Muscle of leg (tissue), 11 donors: ENCODE data around the gene RO60. TPM values are rescaled to one million over a fixed set of nuclear protein-coding genes. Genes with fewer than 3 reads are reported as not detected.

ENCODE experiments used
- DNase-seq: peaks from one replicate; pipeline ENCODE4 v3.0.0; 2013
- H3K27ac ChIP-seq: one replicate; pipeline ENCODE4 v1.5.1; 2013; ENCODE audit warnings: mild to moderate bottlenecking, low read length, control low read depth
- H3K27me3 ChIP-seq: one replicate; pipeline ENCODE4 v1.6.1; 2013; ENCODE audit warnings: low read length; ENCODE audit not compliant: control insufficient read depth, insufficient read depth
- H3K36me3 ChIP-seq: one replicate; pipeline ENCODE4 v1.6.1; 2013; ENCODE audit warnings: low read length; ENCODE audit not compliant: control insufficient read depth, insufficient read depth
- H3K4me1 ChIP-seq: one replicate; pipeline ENCODE4 v1.6.1; 2013; ENCODE audit warnings: low read length; ENCODE audit not compliant: control insufficient read depth, insufficient read depth
- H3K4me3 ChIP-seq: one replicate; pipeline ENCODE4 v1.5.1; 2013; ENCODE audit warnings: low read length, control low read depth
- H3K9me3 ChIP-seq: replicated peaks from 2 replicates; pipeline ENCODE4 v1.6.1; 2013; ENCODE audit warnings: low read depth, low read length; ENCODE audit not compliant: control insufficient read depth
- WGBS: methylation state at CpG from one replicate; pipeline ENCODE4 v1.1.5; 2013; ENCODE audit warnings: missing lambda C conversion rate; ENCODE audit not compliant: insufficient coverage; 5-methylcytosine and 5-hydroxymethylcytosine counted together
- polyA plus RNA-seq, 8 donors: library from polyadenylated mRNA; unstranded; fragments of 120-200 nt; gene quantifications; one replicate each; pipeline versions ENCODE4 v1.2.1 to v1.2.3, GENCODE V29; 2013; ENCODE audit warnings: inconsistent platforms in 1 of 8, low replicate concordance in 1 of 8; ENCODE audit not compliant: insufficient read length in 8 of 8, insufficient read depth in 1 of 8
- total RNA-seq: library from RNA; stranded (reverse); fragments of 120-200 nt; gene quantifications from one replicate; pipeline ENCODE4 v1.2.4, GENCODE V29; 2013

The RO60 gene
- total and polyA plus RNA-seq, 9 donors = 15.1 to 67.3 (median 25.6) TPM

DNA sequence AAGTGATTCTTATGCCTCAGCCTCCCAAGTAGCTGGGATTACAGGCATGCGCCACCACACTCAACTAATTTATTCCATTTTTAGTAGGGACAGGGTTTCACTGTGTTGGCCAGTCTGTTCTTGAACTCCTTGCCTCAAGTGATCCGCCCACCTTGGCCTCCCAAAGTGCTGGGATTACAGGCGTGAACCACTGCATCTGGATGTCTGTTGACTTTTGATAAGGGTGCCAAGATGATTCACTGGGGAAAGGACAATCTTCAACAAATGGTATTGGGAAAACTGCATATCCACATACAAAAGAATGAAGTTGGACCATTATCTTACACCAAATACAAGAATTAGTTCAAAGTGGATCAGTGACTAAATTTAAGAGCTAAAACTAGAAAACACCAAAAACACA, 19.8 kb downstream of the RO60 start:
- WGBS = no CpG with 5 or more reads among the region's 3 CpGs
- Histone ChIP-seq H3K4me1 (no peaks in the 10 kb centered on the region), H3K27ac (no peak overlapping the region), H3K36me3 (peaks cover 24% of the 10 kb centered on the region), H3K9me3 (peaks cover 3% of the 10 kb centered on the region), H3K4me3 (no peak overlapping the region), H3K27me3 (no peaks in the 10 kb centered on the region)
- DNase-seq = no peak

DNA sequence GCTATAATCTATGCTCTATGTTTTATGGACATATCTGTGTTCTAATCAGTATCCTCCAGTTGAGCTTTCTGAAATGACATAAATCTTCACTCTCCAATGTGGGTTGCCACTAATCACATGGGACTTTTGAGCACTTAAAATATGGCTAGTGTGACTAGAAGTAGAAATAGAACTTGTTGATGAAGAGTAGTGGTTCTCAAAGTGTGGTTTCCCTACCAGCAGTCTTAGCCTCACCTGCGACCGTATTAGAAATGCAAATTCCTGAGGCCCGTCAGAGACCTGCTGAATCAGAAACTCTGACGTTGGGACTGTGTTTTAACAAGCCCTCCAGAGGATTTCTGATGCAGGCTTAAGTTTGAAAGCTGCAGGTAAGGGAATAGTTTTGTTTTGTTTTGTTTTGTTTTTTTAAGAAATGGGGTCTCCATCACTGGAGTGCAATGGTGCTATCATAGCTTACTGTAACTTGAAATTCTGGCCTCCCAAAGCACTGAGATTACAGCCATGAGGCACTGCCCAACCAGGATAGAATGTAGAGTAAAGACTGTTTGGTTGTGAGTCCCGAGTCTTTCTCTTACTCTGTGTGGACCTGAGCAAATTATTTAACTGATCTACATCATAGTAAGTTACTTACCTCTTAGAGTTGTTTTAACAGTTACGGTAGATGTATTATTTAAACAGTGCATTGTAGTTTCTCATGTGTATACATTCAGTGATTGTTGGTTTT, 24.1 kb downstream of the RO60 start:
- no peak for DNase-seq
- Histone ChIP-seq H3K4me3 (no peak overlapping the region), H3K4me1 (no peaks in the 10 kb centered on the region), H3K9me3 (peaks cover 2% of the 10 kb centered on the region), H3K36me3 (peaks cover 20% of the 10 kb centered on the region), H3K27me3 (no peaks in the 10 kb centered on the region), H3K27ac (no peak overlapping the region)
- 95% methylated on average over 4 of the region's 6 CpGs for WGBS

DNA sequence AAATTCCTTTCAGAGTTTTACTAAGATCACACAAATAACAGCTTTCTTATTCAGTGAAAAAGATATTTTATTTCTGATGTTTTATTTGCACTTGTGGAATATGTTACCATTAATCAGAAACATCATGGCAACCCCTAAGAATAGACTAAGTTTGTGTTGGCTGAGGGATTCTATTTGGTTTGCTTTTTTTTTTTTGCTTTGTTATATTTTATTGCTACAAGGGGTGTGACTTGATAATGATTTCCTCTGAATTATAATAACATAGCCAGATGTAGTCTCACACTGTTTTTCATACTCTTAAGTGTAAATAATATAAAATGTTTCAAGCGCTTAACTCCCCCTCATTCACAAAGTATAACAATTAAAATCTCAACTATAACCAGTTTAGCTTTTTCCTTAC, 25.9 kb downstream of the RO60 start:
- DNase-seq = no peak
- no peaks in the 10 kb centered on the region for H3K9me3 ChIP-seq
- H3K27ac ChIP-seq = no peak overlapping the region
- no peak overlapping the region for H3K4me3 ChIP-seq
- no peaks in the 10 kb centered on the region for H3K27me3 ChIP-seq
- H3K36me3 ChIP-seq = peaks cover 13% of the 10 kb centered on the region
- no peaks in the 10 kb centered on the region for H3K4me1 ChIP-seq
- no CpG with 5 or more reads among the region's 1 CpG for WGBS

GRCh38 chr1:193086342-193086741, 26.9 kb downstream of the RO60 start:
- H3K4me3 ChIP-seq = no peak overlapping the region
- WGBS = no CpG with 5 or more reads among the region's 3 CpGs
- H3K36me3 ChIP-seq = peaks cover 13% of the 10 kb centered on the region
- no peak overlapping the region for H3K27ac ChIP-seq
- no peaks in the 10 kb centered on the region for H3K27me3 ChIP-seq
- H3K9me3 ChIP-seq = no peaks in the 10 kb centered on the region
- no peaks in the 10 kb centered on the region for H3K4me1 ChIP-seq
- no peak for DNase-seq

DNA sequence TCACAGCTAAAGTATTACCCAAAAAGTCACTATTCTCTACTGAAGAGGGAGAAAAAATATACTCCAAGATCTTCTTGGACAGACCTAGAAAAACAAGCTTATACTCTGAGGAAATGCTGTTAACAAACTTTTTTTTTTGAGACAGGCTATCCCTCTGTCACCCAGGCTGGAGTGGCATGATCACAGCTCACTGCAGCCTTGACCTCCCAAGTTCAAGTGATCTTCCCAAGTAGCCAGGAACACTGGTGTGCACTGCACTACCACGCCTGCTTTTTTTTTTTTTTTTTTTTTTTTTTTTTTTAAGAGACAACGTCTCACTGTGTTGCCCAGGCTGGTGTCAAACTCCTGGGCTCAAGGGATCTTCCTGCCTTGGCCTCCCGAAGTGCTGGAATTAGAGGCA, 28.5 kb downstream of the RO60 start:
- no peak overlapping the region for H3K27ac ChIP-seq
- no peaks in the 10 kb centered on the region for H3K4me1 ChIP-seq
- no peaks in the 10 kb centered on the region for H3K27me3 ChIP-seq
- H3K36me3 ChIP-seq = peaks cover 8% of the 10 kb centered on the region
- H3K4me3 ChIP-seq = no peak overlapping the region
- DNase-seq = no peak
- no peaks in the 10 kb centered on the region for H3K9me3 ChIP-seq
- 100% methylated on average over 1 of the region's 3 CpGs for WGBS

- Histone ChIP-seq H3K9me3 (no peaks in the 10 kb centered on the region), H3K4me1 (no peaks in the 10 kb centered on the region), H3K27me3 (no peaks in the 10 kb centered on the region), H3K36me3 (peaks cover 6% of the 10 kb centered on the region), H3K27ac (no peak overlapping the region), H3K4me3 (no peak overlapping the region)
- no CpG with 5 or more reads among the region's 1 CpG for WGBS
- DNase-seq = no peak
Measured at GRCh38 chr1:193090865-193091264, 31.5 kb downstream of the RO60 start.

DNA sequence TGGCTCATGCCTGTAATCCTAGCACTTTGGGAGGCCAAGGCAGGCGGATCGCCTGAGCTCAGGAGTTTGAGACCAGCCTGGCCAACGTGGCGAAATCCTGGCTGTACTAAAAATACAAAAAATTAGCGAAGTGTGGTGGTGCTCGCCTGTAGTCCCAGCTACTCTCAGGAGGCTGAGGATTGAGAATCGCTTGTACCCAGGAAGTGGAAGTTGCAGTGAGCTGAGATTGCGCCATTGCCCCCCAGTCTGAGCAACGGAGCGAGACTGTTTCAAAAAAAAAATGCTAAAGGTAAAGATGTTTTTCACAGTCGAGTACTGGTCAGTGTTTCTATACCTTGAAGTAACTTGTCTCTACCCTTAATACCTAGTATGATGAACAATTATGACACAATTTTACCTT, 34.7 kb downstream of the RO60 start:
- Histone ChIP-seq H3K27me3 (no peaks in the 10 kb centered on the region), H3K36me3 (peaks cover 8% of the 10 kb centered on the region), H3K9me3 (no peaks in the 10 kb centered on the region), H3K4me1 (no peaks in the 10 kb centered on the region), H3K27ac (no peak overlapping the region), H3K4me3 (no peak overlapping the region)
- DNase-seq = no peak
- 88% methylated on average over 7 of the region's 11 CpGs for WGBS

- H3K27ac ChIP-seq = no peak overlapping the region
- WGBS = no CpG with 5 or more reads among the region's 5 CpGs
- H3K9me3 ChIP-seq = no peaks in the 10 kb centered on the region
- no peak overlapping the region for H3K4me3 ChIP-seq
- peaks cover 8% of the 10 kb centered on the region for H3K4me1 ChIP-seq
- peaks cover 11% of the 10 kb centered on the region for H3K36me3 ChIP-seq
- H3K27me3 ChIP-seq = no peaks in the 10 kb centered on the region
- peak; percentile 19 for DNase-seq
Measured at GRCh38 chr1:193102662-193103061, 43.2 kb downstream of the RO60 start.

DNA sequence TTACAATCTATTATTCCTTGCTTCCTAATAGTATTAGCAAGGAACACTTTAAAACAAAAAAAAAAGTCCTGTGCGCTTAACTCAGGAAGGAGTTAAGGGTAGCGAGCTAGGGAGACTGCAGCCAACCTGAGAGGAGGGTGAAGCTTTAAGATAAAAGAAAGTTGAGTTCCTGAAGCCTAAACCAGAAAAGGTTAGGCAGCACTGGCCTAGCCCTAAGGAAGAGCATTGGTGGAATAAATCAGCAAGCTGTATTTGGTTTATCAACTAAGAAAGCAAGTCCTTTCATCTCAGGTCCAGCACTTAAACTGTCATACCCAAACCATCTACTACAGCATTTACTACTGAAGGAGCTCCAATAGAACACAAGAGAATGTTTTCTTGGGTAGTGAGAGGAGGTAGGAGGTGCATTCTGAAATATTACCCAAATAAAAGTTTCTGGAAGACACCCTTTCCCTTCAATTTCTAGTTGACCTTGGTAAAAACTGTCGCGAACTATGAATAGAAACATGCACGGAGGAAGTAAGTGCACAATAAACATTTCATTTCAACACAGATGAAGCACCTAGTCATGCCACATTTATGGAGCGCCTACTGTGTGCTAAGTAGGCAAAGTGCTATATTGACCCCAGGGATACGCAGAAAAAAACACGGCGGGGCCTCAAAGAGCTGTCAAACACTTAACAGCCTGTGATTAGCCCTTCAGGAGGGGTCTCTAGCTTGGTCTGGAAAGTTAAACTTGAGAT, 44.5 kb downstream of the RO60 start:
- peak overlapping the region; percentile 95 for H3K27ac ChIP-seq
- H3K9me3 ChIP-seq = no peaks in the 10 kb centered on the region
- peak overlapping the region; percentile 80 for H3K4me3 ChIP-seq
- peaks cover 8% of the 10 kb centered on the region for H3K4me1 ChIP-seq
- peaks cover 11% of the 10 kb centered on the region for H3K36me3 ChIP-seq
- no peaks in the 10 kb centered on the region for H3K27me3 ChIP-seq
- no peak for DNase-seq
- WGBS = 21% methylated on average over 4 of the region's 9 CpGs

GRCh38 chr1:193104502-193104906, 45.1 kb downstream of the RO60 start:
- DNase-seq = peak; percentile 65
- Histone ChIP-seq H3K9me3 (no peaks in the 10 kb centered on the region), H3K27me3 (no peaks in the 10 kb centered on the region), H3K4me1 (peaks cover 8% of the 10 kb centered on the region), H3K27ac (peak overlapping the region; percentile 95), H3K36me3 (peaks cover 6% of the 10 kb centered on the region), H3K4me3 (peak overlapping the region; percentile 80)
- under 1% methylated on average over 18 of the region's 24 CpGs for WGBS
